T-cell (primary cell): ENCODE measurements around the gene COA8. TPM values are rescaled to one million over a fixed set of nuclear protein-coding genes. Genes with fewer than 3 reads are reported as not detected.

Experiments used
- ATAC-seq, 4 experiments: fragments of 200-7000 bp in 3 of 4; fragments of 150-1000 bp in 1 of 4; cut with Tn5 transposase; replicated peaks in 1 of 4; 1 replicate in 3 of 4; 2 replicates in 1 of 4; pipeline ENCODE4 v1.10.0; 2021; ENCODE audit warnings: moderate library complexity in 3 of 4, mild to moderate bottlenecking in 2 of 4, moderate number of reproducible peaks in 1 of 4
- CTCF ChIA-PET, 2 donors: fragments of 300-600 bp; sonication (Branson Sonifier 250); formaldehyde crosslinking; loops; one replicate each; lab custom pipeline; 2022; ENCODE audit warnings: antibody characterized with exemption in 2 of 2; lab: Charles Lee
- POLR2A ChIA-PET, 2 donors: fragments of 300-600 bp; sonication (Branson Sonifier 250); formaldehyde crosslinking; loops; one replicate each; lab custom pipeline; 2022; ENCODE audit warnings: antibody characterized with exemption in 2 of 2; lab: Charles Lee
- DNase-seq, 35 experiments: peaks; one replicate each; pipeline versions ENCODE4 v3.0.0 to v3.0.0-alpha.2; 2013 to 2023
- H3K27ac ChIP-seq: one replicate; pipeline ENCODE4 v1.5.1; 2013; ENCODE audit warnings: low read length
- H3K27me3 ChIP-seq, 2 experiments: replicated peaks in 1 of 2; 1 replicate in 1 of 2; 2 replicates in 1 of 2; pipeline versions ENCODE4 v1.6.1 to v1.7.0; 2013; ENCODE audit warnings: low read length in 1 of 2, mixed read lengths in 1 of 2; ENCODE audit not compliant: control insufficient read depth in 2 of 2, insufficient read depth in 2 of 2; ENCODE audit errors: extremely low read depth in 1 of 2
- H3K36me3 ChIP-seq, 2 donors: 1 replicate in 1 of 2; 2 replicates in 1 of 2; pipeline versions ENCODE4 v1.6.1 to v1.7.0; 2013; ENCODE audit warnings: low read length in 1 of 2; ENCODE audit not compliant: control insufficient read depth in 2 of 2, insufficient read depth in 1 of 2; ENCODE audit errors: extremely low read depth in 1 of 2
- H3K4me1 ChIP-seq, 2 experiments: 1 replicate in 1 of 2; 2 replicates in 1 of 2; pipeline versions ENCODE4 v1.6.1 to v1.7.0; 2013; ENCODE audit warnings: low read length in 2 of 2, mixed read lengths in 1 of 2; ENCODE audit not compliant: insufficient read depth in 2 of 2, control insufficient read depth in 1 of 2; ENCODE audit errors: extremely low read depth in 1 of 2
- H3K4me3 ChIP-seq, 2 donors: 1 replicate in 1 of 2; 2 replicates in 1 of 2; pipeline versions ENCODE4 v1.5.1 to v1.7.0; 2013; ENCODE audit warnings: mild to moderate bottlenecking in 2 of 2, low read length in 1 of 2, moderate library complexity in 1 of 2; ENCODE audit not compliant: control insufficient read depth in 1 of 2; ENCODE audit errors: extremely low read depth in 1 of 2
- H3K9me3 ChIP-seq: 2 replicates; pipeline ENCODE4 v1.7.0; 2013
- H3K27ac Mint-ChIP-seq, 2 donors: one replicate each; pipeline ENCODE4 v1.8.0; 2020 to 2021; ENCODE audit warnings: mild to moderate bottlenecking in 2 of 2, mixed read lengths in 2 of 2
- H3K27me3 Mint-ChIP-seq, 2 donors: one replicate each; pipeline ENCODE4 v1.8.0; 2021 to 2022; ENCODE audit warnings: mixed read lengths in 2 of 2
- H3K36me3 Mint-ChIP-seq: one replicate; pipeline ENCODE4 v1.8.0; 2021; ENCODE audit warnings: mixed read lengths
- H3K4me1 Mint-ChIP-seq, 3 donors: one replicate each; pipeline ENCODE4 v1.8.0; 2020 to 2022; ENCODE audit warnings: mixed read lengths in 3 of 3, mild to moderate bottlenecking in 1 of 3
- H3K4me3 Mint-ChIP-seq, 3 donors: one replicate each; pipeline ENCODE4 v1.8.0; 2020 to 2022; ENCODE audit warnings: mild to moderate bottlenecking in 3 of 3, mixed read lengths in 3 of 3, moderate library complexity in 3 of 3
- H3K9me3 Mint-ChIP-seq, 3 donors: one replicate each; pipeline ENCODE4 v1.8.0; 2020 to 2022; ENCODE audit warnings: mixed read lengths in 3 of 3
- WGBS: methylation state at CpG from one replicate; pipeline ENCODE4 v1.1.5; 2013; ENCODE audit warnings: missing lambda C conversion rate; ENCODE audit not compliant: insufficient coverage; 5-methylcytosine and 5-hydroxymethylcytosine counted together
- total RNA-seq, 35 experiments: library from RNA in 6 of 35; stranded (reverse) in 6 of 35; fragments of 120-200 nt in 1 of 35; gene quantifications; one replicate each; pipeline versions ENCODE4 v1.2.1 to v1.2.4 and lab custom pipeline; 2013 to 2026

The COA8 gene
- total RNA-seq, 5 donors from 2014 or later (not counting 1 experiment from before 2014, with no cell fraction given): 17.7 to 27.5 (median 22.3) TPM

- Histone ChIP-seq H3K4me3 (peak overlapping the region; percentile 79 to 80), H3K9me3 (no peaks in the 10 kb centered on the region), H3K4me1 (peaks cover 21 to 65% of the 10 kb centered on the region in 2 experiments), H3K36me3 (peaks cover 0 to 3% of the 10 kb centered on the region in 2 donors), H3K27ac (peak overlapping the region; percentile 60), H3K27me3 (no peaks in the 10 kb centered on the region)
- POLR2A ChIA-PET: no interaction called here
- 53% methylated on average over 13 of the region's 31 CpGs for WGBS
- H3K27ac Mint-ChIP-seq: peak overlapping the region; percentile 75 to 83
- no peak for ATAC-seq
- H3K36me3 Mint-ChIP-seq: no peaks in the 10 kb centered on the region
- no peaks in the 10 kb centered on the region for H3K27me3 Mint-ChIP-seq
- peaks cover 30 to 60% (median 50%) of the 10 kb centered on the region in 3 donors for H3K4me1 Mint-ChIP-seq
- no peaks in the 10 kb centered on the region for H3K9me3 Mint-ChIP-seq
- CTCF ChIA-PET: no interaction called here
- peak overlapping the region; percentile 77 to 85 (median 79) for H3K4me3 Mint-ChIP-seq
- DNase-seq: peak in 3 of 35 experiments; percentile 14 to 37 (median 29)
These were observed 65.5 kb downstream of the COA8 start for GRCh38 chr14:103628221-103628683.

- Histone ChIP-seq H3K4me1 (peaks cover 18 to 66% of the 10 kb centered on the region in 2 experiments), H3K9me3 (no peaks in the 10 kb centered on the region), H3K4me3 (peak within 1 kb of the TSS; percentile 79 to 80), H3K36me3 (peaks cover 0 to 3% of the 10 kb centered on the region in 2 donors), H3K27me3 (no peaks in the 10 kb centered on the region), H3K27ac (peak within 1 kb of the TSS; percentile 60)
- Mint-ChIP-seq H3K27me3 (no peaks in the 10 kb centered on the region), H3K36me3 (no peaks in the 10 kb centered on the region), H3K4me3 (peak within 1 kb of the TSS; percentile 83 to 85 (median 85)), H3K4me1 (peaks cover 31 to 59% (median 53%) of the 10 kb centered on the region in 3 donors), H3K27ac (peak within 1 kb of the TSS; percentile 75 to 83), H3K9me3 (no peaks in the 10 kb centered on the region)
- ChIA-PET CTCF (no interaction called here), POLR2A (no interaction called here)
- WGBS: under 1% methylated on average over 83 of the region's 97 CpGs
- ATAC-seq: peak; percentile 80 to 84 (median 80)
- peak; percentile 53 to 89 (median 77) for DNase-seq
These were observed 66.1 kb downstream of the COA8 start, which contains the start of gene KLC1 for GRCh38 chr14:103628684-103629502. Gene KLC1, plus strand, starts transcription at chr14:103629211. Its CDS starts 25,354 bp downstream, at chr14:103654565.

- Mint-ChIP-seq H3K27me3 (no peaks in the 10 kb centered on the region), H3K4me1 (peaks cover 35 to 58% (median 51%) of the 10 kb centered on the region in 3 donors), H3K36me3 (peaks cover 4% of the 10 kb centered on the region), H3K27ac (peak overlapping the region; percentile 57 to 69), H3K4me3 (peak overlapping the region; percentile 83 to 85 (median 85)), H3K9me3 (no peaks in the 10 kb centered on the region)
- POLR2A ChIA-PET: no interaction called here
- Histone ChIP-seq H3K4me1 (peaks cover 14 to 64% of the 10 kb centered on the region in 2 experiments), H3K4me3 (peak overlapping the region; percentile 79 to 80), H3K27me3 (no peaks in the 10 kb centered on the region), H3K36me3 (peaks cover 0 to 3% of the 10 kb centered on the region in 2 donors), H3K9me3 (no peaks in the 10 kb centered on the region), H3K27ac (peak overlapping the region; percentile 53)
- CTCF ChIA-PET: interaction anchor here in 1 of 2 donors (0.6 kb wide), 1 partner anchor 57 kb away, joined by 3 read pairs; no protein-coding TSS in a partner anchor
- ATAC-seq: peak; percentile 17 to 59 (median 54)
- under 1% methylated on average over 67 of the region's 71 CpGs for WGBS
- peak in 25 of 35 experiments; percentile 7 to 52 (median 25) for DNase-seq
These were observed 66.9 kb downstream of the COA8 start for GRCh38 chr14:103629503-103630121.

GRCh38 chr14:103630364-103631108 lies 67.8 kb downstream of the COA8 start:
- peaks cover 10 to 60% of the 10 kb centered on the region in 2 experiments for H3K4me1 ChIP-seq

GRCh38 chr14:103633391-103633790 lies 70.6 kb downstream of the COA8 start:
- Histone ChIP-seq H3K4me3 (no peak overlapping the region), H3K36me3 (peaks cover 2 to 9% of the 10 kb centered on the region in 2 donors), H3K27ac (no peak overlapping the region), H3K9me3 (no peaks in the 10 kb centered on the region), H3K27me3 (no peaks in the 10 kb centered on the region), H3K4me1 (peaks cover 8 to 65% of the 10 kb centered on the region in 2 experiments)
- ATAC-seq: no peak
- no peaks in the 10 kb centered on the region for H3K27me3 Mint-ChIP-seq
- CTCF ChIA-PET: interaction anchor here in 1 of 2 donors (0.6 kb wide), 1 partner anchor 1328 kb away, joined by 4 read pairs; the partner anchor contains the start of gene MOK
- peak overlapping the region in 1 of 3 donors; percentile 12 for H3K4me3 Mint-ChIP-seq
- POLR2A ChIA-PET: interaction anchor here in 1 of 2 donors (0.6 kb wide), 1 partner anchor 16 kb away, joined by 9 read pairs; no protein-coding TSS in a partner anchor
- H3K36me3 Mint-ChIP-seq: peaks cover 10% of the 10 kb centered on the region
- no peak for DNase-seq
- no peak overlapping the region for H3K27ac Mint-ChIP-seq
- H3K9me3 Mint-ChIP-seq: no peaks in the 10 kb centered on the region
- no CpG with 5 or more reads among the region's 1 CpG for WGBS
- peaks cover 46 to 65% (median 63%) of the 10 kb centered on the region in 3 donors for H3K4me1 Mint-ChIP-seq

More at GRCh38 chr14:103630364-103631108, 67.8 kb downstream of the COA8 start:
- Histone ChIP-seq H3K4me3 (no peak overlapping the region), H3K36me3 (peaks cover 0 to 3% of the 10 kb centered on the region in 2 donors), H3K27me3 (no peaks in the 10 kb centered on the region), H3K9me3 (no peaks in the 10 kb centered on the region), H3K27ac (no peak overlapping the region)
- ATAC-seq (no peak), DNase-seq (no peak)
- Mint-ChIP-seq H3K4me3 (peak overlapping the region; percentile 83 to 85 (median 85)), H3K27ac (no peak overlapping the region), H3K9me3 (no peaks in the 10 kb centered on the region), H3K36me3 (peaks cover 4% of the 10 kb centered on the region), H3K4me1 (peaks cover 37 to 58% (median 50%) of the 10 kb centered on the region in 3 donors), H3K27me3 (no peaks in the 10 kb centered on the region)
- POLR2A ChIA-PET: no interaction called here
- WGBS: no CpG with 5 or more reads among the region's 5 CpGs
- CTCF ChIA-PET: interaction anchor here in 1 of 2 donors (0.6 to 0.7 kb wide), 2 partner anchors 58 to 866 kb away, joined by 3 to 7 read pairs; no protein-coding TSS in a partner anchor
